ENCODE results near the gene NCR3LG1. TPM values are rescaled to one million over a fixed set of nuclear protein-coding genes. Genes with fewer than 3 reads are reported as not detected.

Gene NCR3LG1
- total and polyA plus RNA-seq, 8 donors = under 0.01 to 13.6 (median 4.1) TPM; not detected in 1

DNA sequence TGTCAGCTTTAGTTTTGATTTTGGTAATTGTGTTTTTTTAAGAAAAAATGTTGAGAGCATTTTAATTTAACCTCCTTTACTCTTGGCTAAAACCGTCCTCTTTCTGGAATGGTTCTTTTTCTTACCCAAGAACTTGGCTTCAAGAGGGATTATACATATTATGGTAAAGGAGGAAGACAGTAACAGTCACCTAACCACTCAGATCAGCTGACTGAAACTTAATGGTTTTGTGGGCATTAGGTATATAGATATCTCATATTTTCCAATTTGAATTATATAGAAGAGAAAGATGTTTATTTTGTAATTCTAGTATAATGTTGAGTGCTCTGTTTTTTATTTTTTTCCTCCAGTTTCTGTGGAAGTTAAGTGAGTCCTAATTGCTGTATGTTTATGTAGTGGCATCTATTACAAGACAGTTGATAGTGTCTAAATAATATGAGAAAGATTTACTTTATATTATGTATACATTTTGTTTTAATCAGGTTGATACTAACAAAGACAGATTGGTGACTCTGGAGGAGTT lies 36.6 kb upstream of the NCR3LG1 start:
- H3K27ac ChIP-seq = peak overlapping the region in 1 of 5 donors; percentile 22
- H3K4me1 ChIP-seq = peaks cover 0 to 3% (median 0%) of the 10 kb centered on the region in 4 donors
- H3K4me3 ChIP-seq = no peak overlapping the region
- intact Hi-C loops (cut with DNase I; ENCODE audit: low total_unique reads) = no loop called here
- peaks cover 13 to 94% (median 76%) of the 10 kb centered on the region in 4 donors for H3K36me3 ChIP-seq
- no peak for TF ChIP-seq POLR2AphosphoS5 (IDR thresholded peaks at IDR 0.05)
- H3K9me3 ChIP-seq = no peaks in the 10 kb centered on the region
- no peak for DNase-seq
- no peaks in the 10 kb centered on the region for H3K27me3 ChIP-seq
- WGBS, 5 donors = 76 to 100% (median 88%) methylated on average over 1 of the region's 1 CpG

DNA sequence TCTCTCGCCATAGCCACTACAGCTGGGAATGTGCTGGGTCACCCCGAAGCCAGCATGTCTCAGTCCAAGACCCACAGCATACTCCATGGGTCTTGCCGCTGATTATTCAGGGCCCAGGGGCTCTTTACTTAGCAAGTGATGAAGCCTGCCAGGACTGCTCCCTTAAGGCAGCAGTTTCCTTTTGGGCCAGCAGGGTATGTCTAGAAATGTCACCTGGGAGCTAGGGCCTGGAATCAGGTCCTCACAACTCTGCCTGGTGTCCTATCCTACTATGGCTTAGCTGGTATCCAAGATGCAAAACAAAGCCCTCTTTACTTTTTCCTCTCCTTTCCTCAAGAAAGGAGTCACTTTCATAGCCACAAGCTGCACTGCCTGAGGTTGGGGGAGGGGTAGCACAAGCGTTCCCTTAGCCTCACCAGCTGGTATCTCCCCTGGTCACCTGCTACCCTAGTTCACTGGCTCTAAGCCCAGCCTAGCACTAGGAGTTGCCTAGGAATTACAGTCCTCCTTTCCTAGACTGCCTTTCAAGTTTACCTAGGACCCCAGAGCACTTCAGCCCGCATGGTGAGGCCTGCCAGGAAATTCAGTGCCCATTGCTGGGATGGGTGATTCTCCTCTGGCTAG lies 22.6 kb upstream of the NCR3LG1 start:
- H3K27ac ChIP-seq = no peak overlapping the region
- TF ChIP-seq POLR2A (IDR thresholded peaks at IDR 0.05) (no peak), EP300 (IDR thresholded peaks at IDR 0.05) (no peak), POLR2AphosphoS5 (IDR thresholded peaks at IDR 0.05) (no peak)
- TF ChIP-seq, protein P1, sequence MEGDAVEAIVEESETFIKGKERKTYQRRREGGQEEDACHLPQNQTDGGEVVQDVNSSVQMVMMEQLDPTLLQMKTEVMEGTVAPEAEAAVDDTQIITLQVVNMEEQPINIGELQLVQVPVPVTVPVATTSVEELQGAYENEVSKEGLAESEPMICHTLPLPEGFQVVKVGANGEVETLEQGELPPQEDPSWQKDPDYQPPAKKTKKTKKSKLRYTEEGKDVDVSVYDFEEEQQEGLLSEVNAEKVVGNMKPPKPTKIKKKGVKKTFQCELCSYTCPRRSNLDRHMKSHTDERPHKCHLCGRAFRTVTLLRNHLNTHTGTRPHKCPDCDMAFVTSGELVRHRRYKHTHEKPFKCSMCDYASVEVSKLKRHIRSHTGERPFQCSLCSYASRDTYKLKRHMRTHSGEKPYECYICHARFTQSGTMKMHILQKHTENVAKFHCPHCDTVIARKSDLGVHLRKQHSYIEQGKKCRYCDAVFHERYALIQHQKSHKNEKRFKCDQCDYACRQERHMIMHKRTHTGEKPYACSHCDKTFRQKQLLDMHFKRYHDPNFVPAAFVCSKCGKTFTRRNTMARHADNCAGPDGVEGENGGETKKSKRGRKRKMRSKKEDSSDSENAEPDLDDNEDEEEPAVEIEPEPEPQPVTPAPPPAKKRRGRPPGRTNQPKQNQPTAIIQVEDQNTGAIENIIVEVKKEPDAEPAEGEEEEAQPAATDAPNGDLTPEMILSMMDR (IDR thresholded peaks at IDR 0.05) = no peak
- no peaks in the 10 kb centered on the region for H3K9me3 ChIP-seq
- H3K27me3 ChIP-seq = no peaks in the 10 kb centered on the region
- intact Hi-C loops (cut with DNase I; ENCODE audit: low total_unique reads) = no loop called here
- peak; percentile 7 to 46 for DNase-seq
- 82 to 93% (median 89%) methylated on average over 5 of the region's 5 CpGs for WGBS, 5 donors
- H3K4me3 ChIP-seq = no peak overlapping the region
- H3K36me3 ChIP-seq = peaks cover 0 to 56% (median 34%) of the 10 kb centered on the region in 4 donors
- peaks cover 0 to 7% (median 0%) of the 10 kb centered on the region in 4 donors for H3K4me1 ChIP-seq

DNA sequence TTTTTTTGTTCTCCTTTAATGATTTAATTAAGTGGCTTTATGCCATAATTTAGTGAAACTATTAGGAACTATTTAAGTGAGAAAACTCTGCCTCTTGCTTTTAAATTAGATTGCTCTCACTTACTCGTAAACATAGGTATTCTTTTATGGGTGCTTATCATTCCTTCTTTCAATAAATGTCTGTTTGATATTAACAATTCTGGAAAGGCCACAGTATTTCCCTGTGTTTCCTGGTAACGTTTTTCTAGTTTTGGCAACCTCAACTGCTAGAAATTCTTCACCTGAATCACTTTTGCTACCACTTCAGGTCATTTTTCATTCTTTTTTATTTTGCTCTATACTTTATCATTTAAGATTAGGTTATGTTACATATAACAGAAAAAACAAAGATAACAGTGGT lies 19.9 kb upstream of the NCR3LG1 start:
- DNase-seq = no peak
- H3K4me3 ChIP-seq = no peak overlapping the region
- H3K36me3 ChIP-seq = peaks cover 0 to 63% (median 41%) of the 10 kb centered on the region in 4 donors
- H3K4me1 ChIP-seq = peaks cover 0 to 7% (median 0%) of the 10 kb centered on the region in 4 donors
- H3K27ac ChIP-seq = no peak overlapping the region
- intact Hi-C loops (cut with DNase I; ENCODE audit: low total_unique reads) = no loop called here
- TF ChIP-seq, protein P1 (IDR thresholded peaks at IDR 0.05) = no peak
- TF ChIP-seq POLR2A (IDR thresholded peaks at IDR 0.05) (no peak), EP300 (IDR thresholded peaks at IDR 0.05) (no peak), POLR2AphosphoS5 (IDR thresholded peaks at IDR 0.05) (no peak)
- no peaks in the 10 kb centered on the region for H3K27me3 ChIP-seq
- WGBS, 5 donors = 24 to 57% (median 37%) methylated on average over 2 of the region's 2 CpGs
- no peaks in the 10 kb centered on the region for H3K9me3 ChIP-seq

DNA sequence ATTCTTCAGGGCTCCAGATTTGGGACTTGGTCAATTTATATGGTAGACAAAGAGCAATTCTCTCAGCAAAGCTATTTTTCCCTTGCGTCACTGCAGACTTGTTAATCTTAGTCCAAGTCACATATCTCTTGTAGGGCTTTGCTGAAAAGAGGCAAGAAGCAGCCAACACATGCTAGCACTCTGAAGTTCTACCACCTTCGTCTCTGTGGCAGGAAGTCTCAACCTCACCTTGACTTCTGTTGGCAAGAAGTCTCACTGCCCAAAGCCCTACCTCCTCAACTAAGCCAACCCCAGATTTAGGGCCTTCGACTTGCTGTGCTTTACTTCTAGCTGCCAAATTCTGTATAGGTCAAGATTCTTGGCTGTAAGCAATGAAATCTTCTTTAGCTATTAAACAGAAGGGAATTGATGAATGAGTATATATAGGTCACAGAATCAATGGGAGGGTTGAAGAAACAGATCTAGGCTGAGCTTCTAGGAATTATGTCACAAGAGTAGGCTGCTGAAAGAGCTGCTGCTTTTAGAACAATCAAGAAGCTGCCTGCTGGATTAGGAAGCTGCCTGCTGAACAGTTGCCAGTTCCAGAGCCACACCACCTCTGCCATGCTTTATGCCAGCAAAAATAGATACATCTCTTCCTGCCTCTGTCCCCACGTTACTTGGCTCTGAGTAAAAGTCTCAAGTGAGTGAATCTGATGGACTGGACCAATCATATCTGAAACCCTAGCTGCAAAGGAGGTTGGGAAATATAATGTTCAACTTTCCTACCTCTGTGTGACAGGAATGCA lies 17.6 kb upstream of the NCR3LG1 start:
- 76 to 90% (median 81%) methylated on average over 4 of the region's 4 CpGs for WGBS, 5 donors
- TF ChIP-seq POLR2AphosphoS5 (IDR thresholded peaks at IDR 0.05) (no peak), POLR2A (IDR thresholded peaks at IDR 0.05) (no peak), EP300 (IDR thresholded peaks at IDR 0.05) (no peak)
- TF ChIP-seq, protein P1 (IDR thresholded peaks at IDR 0.05) = no peak
- Histone ChIP-seq H3K4me3 (no peak overlapping the region), H3K36me3 (peaks cover 0 to 47% (median 39%) of the 10 kb centered on the region in 4 donors), H3K9me3 (no peaks in the 10 kb centered on the region), H3K4me1 (peaks cover 0 to 7% (median 0%) of the 10 kb centered on the region in 4 donors), H3K27ac (no peak overlapping the region), H3K27me3 (no peaks in the 10 kb centered on the region)
- DNase-seq = peak in 1 of 2 donors; percentile 15
- intact Hi-C loops (cut with DNase I; ENCODE audit: low total_unique reads) = no loop called here
